CD14-positive monocyte (primary cell): Measurements from ENCODE around the gene TRIM37. TPM values are rescaled to one million over a fixed set of nuclear protein-coding genes. Genes with fewer than 3 reads are reported as not detected.

Experiments used
- DNase-seq, 3 donors: peaks; one replicate each; pipeline ENCODE4 v3.0.0-alpha.2; 2011 to 2022
- H2AFZ ChIP-seq: 2 replicates; pipeline ENCODE4 v1.6.0; 2012; ENCODE audit warnings: mild to moderate bottlenecking, low read depth, low read length, inconsistent platforms; ENCODE audit not compliant: insufficient read depth, poor library complexity, severe bottlenecking
- H3K27ac ChIP-seq, 2 donors: 1 replicate in 1 of 2; 2 replicates in 1 of 2; pipeline ENCODE4 v1.5.1; 2012 to 2013; ENCODE audit warnings: low read length in 2 of 2, control low read depth in 1 of 2, inconsistent platforms in 1 of 2, low read depth in 1 of 2, mild to moderate bottlenecking in 1 of 2
- H3K27me3 ChIP-seq, 2 donors: one replicate each; pipeline versions ENCODE4 v1.6.0 to v1.6.1; 2011 to 2013; ENCODE audit warnings: low read length in 2 of 2; ENCODE audit not compliant: control insufficient read depth in 2 of 2, insufficient read depth in 2 of 2
- H3K36me3 ChIP-seq, 2 donors: replicated peaks in 1 of 2; 1 replicate in 1 of 2; 2 replicates in 1 of 2; pipeline versions ENCODE4 v1.5.1 to v1.6.1; 2012 to 2013; ENCODE audit warnings: low read length in 2 of 2, control low read depth in 1 of 2, inconsistent platforms in 1 of 2, mild to moderate bottlenecking in 1 of 2; ENCODE audit not compliant: insufficient read depth in 2 of 2, control insufficient read depth in 1 of 2
- H3K4me1 ChIP-seq, 2 donors: 1 replicate in 1 of 2; 2 replicates in 1 of 2; pipeline versions ENCODE4 v1.5.1 to v1.6.1; 2012 to 2013; ENCODE audit warnings: low read length in 2 of 2, control low read depth in 1 of 2, inconsistent platforms in 1 of 2, mild to moderate bottlenecking in 1 of 2, moderate library complexity in 1 of 2; ENCODE audit not compliant: insufficient read depth in 2 of 2, control insufficient read depth in 1 of 2
- H3K4me2 ChIP-seq: replicated peaks from 2 replicates; pipeline ENCODE3; 2012; ENCODE audit warnings: low read length, moderate library complexity, mild to moderate bottlenecking; ENCODE audit not compliant: poor library complexity, severe bottlenecking; ENCODE audit errors: extremely low read depth
- H3K4me3 ChIP-seq, 3 experiments: fragments of 200-600 bp in 1 of 3; sonication (generic) in 1 of 3; replicated peaks in 1 of 3; 1 replicate in 2 of 3; 2 replicates in 1 of 3; pipeline ENCODE4 v1.5.1; 2011 to 2013; ENCODE audit warnings: low read length in 3 of 3, mild to moderate bottlenecking in 3 of 3, control low read depth in 2 of 3, low read depth in 2 of 3, inconsistent platforms in 1 of 3, moderate library complexity in 1 of 3
- H3K79me2 ChIP-seq: 2 replicates; pipeline ENCODE4 v1.6.0; 2012; ENCODE audit warnings: mild to moderate bottlenecking, control low read depth, inconsistent platforms, low read length, moderate library complexity; ENCODE audit not compliant: insufficient read depth
- H3K9ac ChIP-seq: 2 replicates; pipeline ENCODE4 v1.6.0; 2017; ENCODE audit warnings: low read length, mild to moderate bottlenecking; ENCODE audit not compliant: insufficient read depth, poor library complexity, severe bottlenecking
- H3K9me3 ChIP-seq, 2 donors: replicated peaks in 1 of 2; 1 replicate in 1 of 2; 2 replicates in 1 of 2; pipeline versions ENCODE4 v1.5.1 to v1.6.1; 2012 to 2013; ENCODE audit warnings: low read length in 2 of 2, control low read depth in 1 of 2; ENCODE audit not compliant: control insufficient read depth in 1 of 2, insufficient read depth in 1 of 2
- H4K20me1 ChIP-seq: 2 replicates; pipeline ENCODE4 v1.6.0; 2012; ENCODE audit warnings: mild to moderate bottlenecking, low read length, control low read depth, moderate library complexity; ENCODE audit not compliant: insufficient read depth
- H3K27ac Mint-ChIP-seq, 7 donors: one replicate each; pipeline ENCODE4 v1.8.0; 2020; ENCODE audit warnings: mild to moderate bottlenecking in 7 of 7, mixed read lengths in 7 of 7, moderate library complexity in 6 of 7, inconsistent platforms in 2 of 7
- H3K27me3 Mint-ChIP-seq, 3 donors: one replicate each; pipeline ENCODE4 v1.8.0; 2021 to 2022; ENCODE audit warnings: low read depth in 3 of 3, mild to moderate bottlenecking in 3 of 3, mixed read lengths in 3 of 3, moderate library complexity in 3 of 3, inconsistent platforms in 1 of 3
- H3K36me3 Mint-ChIP-seq, 2 donors: one replicate each; pipeline ENCODE4 v1.8.0; 2020; ENCODE audit warnings: mixed read lengths in 2 of 2, inconsistent platforms in 1 of 2, mild to moderate bottlenecking in 1 of 2
- H3K4me1 Mint-ChIP-seq: one replicate; pipeline ENCODE4 v1.8.0; 2020; ENCODE audit warnings: mild to moderate bottlenecking, mixed read lengths
- H3K4me3 Mint-ChIP-seq, 2 donors: one replicate each; pipeline ENCODE4 v1.8.0; 2020; ENCODE audit warnings: mild to moderate bottlenecking in 2 of 2, mixed read lengths in 2 of 2, moderate library complexity in 1 of 2
- H3K9me3 Mint-ChIP-seq, 7 donors: one replicate each; pipeline ENCODE4 v1.8.0; 2020 to 2022; ENCODE audit warnings: mixed read lengths in 7 of 7, mild to moderate bottlenecking in 6 of 7, moderate library complexity in 6 of 7, inconsistent platforms in 2 of 7
- WGBS: methylation state at CpG from one replicate; pipeline ENCODE4 v1.1.5; 2013; ENCODE audit warnings: missing lambda C conversion rate; ENCODE audit not compliant: insufficient coverage; 5-methylcytosine and 5-hydroxymethylcytosine counted together
- intact Hi-C, 2 donors: fragments of 100-400 bp; cut with micrococcal nuclease; formaldehyde crosslinking; loops; one replicate each; pipeline versions ENCODE4 v1.15.0 to v1.15.1; 2023
- polyA plus RNA-seq, 3 donors: library from polyadenylated mRNA; depleted of rRNA in 1 of 3; unstranded in 2 of 3; stranded (reverse) in 1 of 3; fragments of 300-500 nt in 2 of 3; fragments of >200 nt in 1 of 3; fragmentation: Illumina TruSeq in 2 of 3; gene quantifications; 1 replicate in 2 of 3; 2 replicates in 1 of 3; pipeline ENCODE4 v1.2.3, GENCODE V29; 2012 to 2021
- TF ChIP-seq, protein P1 (sequence below): fragments of 200-600 bp; IDR thresholded peaks from one replicate; pipeline ENCODE4 v1.8.0; 2022; ENCODE audit warnings: antibody characterized with exemption, mild to moderate bottlenecking

The TRIM37 gene
- polyA plus RNA-seq, 3 donors = 2.7 to 6.1 (median 5.3) TPM

DNA sequence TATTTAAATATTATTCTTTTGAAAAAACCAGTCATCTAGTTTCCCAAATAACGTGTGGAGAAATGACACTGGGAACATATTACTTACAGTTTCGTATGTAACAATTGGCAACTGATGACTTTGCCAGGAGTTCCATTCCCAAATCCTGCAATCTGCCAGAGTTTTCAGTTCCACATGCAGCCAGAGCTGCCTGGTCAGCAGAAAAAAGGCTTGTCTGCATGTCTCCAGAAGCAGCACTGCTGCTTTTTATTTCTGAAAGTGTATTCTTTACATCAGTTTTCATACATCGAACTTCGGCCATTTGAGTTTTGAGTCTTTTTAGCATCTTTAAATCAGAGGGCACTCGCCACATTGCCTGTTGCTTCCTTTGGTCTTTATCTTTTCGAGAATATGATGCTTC lies 78.4 kb downstream of the TRIM37 start:
- Histone ChIP-seq H2AFZ (no peak overlapping the region), H3K4me3 (no peak overlapping the region), H3K27me3 (no peaks in the 10 kb centered on the region), H4K20me1 (no peaks in the 10 kb centered on the region), H3K27ac (no peak overlapping the region), H3K9me3 (no peaks in the 10 kb centered on the region), H3K79me2 (no peaks in the 10 kb centered on the region), H3K36me3 (peaks cover 3 to 34% of the 10 kb centered on the region in 2 donors), H3K4me2 (no peak overlapping the region), H3K9ac (no peak overlapping the region), H3K4me1 (peaks cover 16 to 19% of the 10 kb centered on the region in 2 donors)
- Mint-ChIP-seq H3K4me1 (peaks cover 19% of the 10 kb centered on the region), H3K9me3 (no peaks in the 10 kb centered on the region), H3K36me3 (peaks cover 22 to 26% of the 10 kb centered on the region in 2 donors), H3K27ac (no peak overlapping the region), H3K4me3 (no peak overlapping the region), H3K27me3 (peaks cover 0 to 2% (median 0%) of the 10 kb centered on the region in 3 donors)
- 92% methylated on average over 3 of the region's 6 CpGs for WGBS
- TF ChIP-seq, protein P1, sequence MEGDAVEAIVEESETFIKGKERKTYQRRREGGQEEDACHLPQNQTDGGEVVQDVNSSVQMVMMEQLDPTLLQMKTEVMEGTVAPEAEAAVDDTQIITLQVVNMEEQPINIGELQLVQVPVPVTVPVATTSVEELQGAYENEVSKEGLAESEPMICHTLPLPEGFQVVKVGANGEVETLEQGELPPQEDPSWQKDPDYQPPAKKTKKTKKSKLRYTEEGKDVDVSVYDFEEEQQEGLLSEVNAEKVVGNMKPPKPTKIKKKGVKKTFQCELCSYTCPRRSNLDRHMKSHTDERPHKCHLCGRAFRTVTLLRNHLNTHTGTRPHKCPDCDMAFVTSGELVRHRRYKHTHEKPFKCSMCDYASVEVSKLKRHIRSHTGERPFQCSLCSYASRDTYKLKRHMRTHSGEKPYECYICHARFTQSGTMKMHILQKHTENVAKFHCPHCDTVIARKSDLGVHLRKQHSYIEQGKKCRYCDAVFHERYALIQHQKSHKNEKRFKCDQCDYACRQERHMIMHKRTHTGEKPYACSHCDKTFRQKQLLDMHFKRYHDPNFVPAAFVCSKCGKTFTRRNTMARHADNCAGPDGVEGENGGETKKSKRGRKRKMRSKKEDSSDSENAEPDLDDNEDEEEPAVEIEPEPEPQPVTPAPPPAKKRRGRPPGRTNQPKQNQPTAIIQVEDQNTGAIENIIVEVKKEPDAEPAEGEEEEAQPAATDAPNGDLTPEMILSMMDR = no peak
- intact Hi-C loops = no loop called here
- DNase-seq = no peak

DNA sequence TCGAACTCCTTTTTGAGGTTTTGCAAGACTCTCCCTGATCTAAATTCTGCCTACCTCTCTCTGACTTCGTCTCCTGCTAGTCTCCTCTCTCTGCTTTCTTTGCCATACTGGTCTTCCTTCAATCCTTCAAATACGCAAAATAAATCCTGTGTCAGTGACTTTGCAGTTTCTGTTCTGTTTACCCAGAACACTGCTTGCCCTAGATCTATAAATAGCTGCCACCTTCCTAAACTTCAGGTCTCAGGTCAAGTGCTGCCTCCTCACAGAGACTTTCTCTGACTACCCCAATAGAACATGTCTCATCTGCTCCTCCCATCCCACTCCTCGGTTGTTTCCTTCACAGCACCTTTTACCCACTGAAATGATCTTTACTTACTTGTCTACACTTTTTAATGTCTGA lies 78.9 kb downstream of the TRIM37 start:
- peaks cover 19% of the 10 kb centered on the region for H3K4me1 Mint-ChIP-seq
- DNase-seq = no peak
- Histone ChIP-seq H3K27me3 (no peaks in the 10 kb centered on the region), H2AFZ (no peak overlapping the region), H4K20me1 (no peaks in the 10 kb centered on the region), H3K36me3 (peaks cover 3 to 31% of the 10 kb centered on the region in 2 donors), H3K9me3 (no peaks in the 10 kb centered on the region), H3K27ac (no peak overlapping the region), H3K79me2 (no peaks in the 10 kb centered on the region), H3K4me3 (no peak overlapping the region), H3K9ac (peak overlapping the region; percentile 28), H3K4me2 (no peak overlapping the region), H3K4me1 (peaks cover 16 to 19% of the 10 kb centered on the region in 2 donors)
- intact Hi-C loops = no loop called here
- TF ChIP-seq, protein P1 = no peak
- peaks cover 22 to 23% of the 10 kb centered on the region in 2 donors for H3K36me3 Mint-ChIP-seq
- 6% methylated on average over 4 of the region's 4 CpGs for WGBS
- H3K4me3 Mint-ChIP-seq = peak overlapping the region in 1 of 2 donors; percentile 44
- H3K9me3 Mint-ChIP-seq = no peaks in the 10 kb centered on the region
- peaks cover 0 to 3% (median 0%) of the 10 kb centered on the region in 3 donors for H3K27me3 Mint-ChIP-seq
- H3K27ac Mint-ChIP-seq = peak overlapping the region in 4 of 7 donors; percentile 1 to 50 (median 29)
